Measurements from ENCODE around the gene GATA2.

GATA2 gene

GRCh38 chr3:128457937-128458336, 35.1 kb downstream of the GATA2 start:
- no peak for DNase-seq (ENCODE audit: insufficient read length, low spot score)
- no peak for FAIRE-seq
- TF ChIP-seq POLR2A (IDR thresholded peaks at IDR 0.05; ENCODE audit: low read depth, low read length) (no peak), TAF1 (IDR thresholded peaks at IDR 0.05; ENCODE audit: low read depth, low read length) (no peak), SPI1 (IDR thresholded peaks at IDR 0.05; ENCODE audit: low read depth, low read length) (no peak), POLR2AphosphoS5 (IDR thresholded peaks at IDR 0.05; ENCODE audit: low read depth, low read length) (no peak), POU2F2 (IDR thresholded peaks at IDR 0.05; ENCODE audit: low read depth, low read length) (no peak), PAX5 (IDR thresholded peaks at IDR 0.05; ENCODE audit: insufficient read depth, low read length, severe bottlenecking) (no peak)

- DNase-seq (ENCODE audit: insufficient read length, low spot score) (no peak), FAIRE-seq (no peak)
- TF ChIP-seq PAX5 (IDR thresholded peaks at IDR 0.05; ENCODE audit: insufficient read depth, low read length, severe bottlenecking) (no peak), POLR2AphosphoS5 (IDR thresholded peaks at IDR 0.05; ENCODE audit: low read depth, low read length) (no peak), POU2F2 (IDR thresholded peaks at IDR 0.05; ENCODE audit: low read depth, low read length) (no peak), SPI1 (IDR thresholded peaks at IDR 0.05; ENCODE audit: low read depth, low read length) (no peak), POLR2A (IDR thresholded peaks at IDR 0.05; ENCODE audit: low read depth, low read length) (no peak), TAF1 (IDR thresholded peaks at IDR 0.05; ENCODE audit: low read depth, low read length) (no peak)
Measured at GRCh38 chr3:128456776-128457715, 36.0 kb downstream of the GATA2 start.

GRCh38 chr3:128455786-128456748, 36.9 kb downstream of the GATA2 start:
- DNase-seq (ENCODE audit: insufficient read length, low spot score) (no peak), FAIRE-seq (no peak)
- TF ChIP-seq POU2F2 (IDR thresholded peaks at IDR 0.05; ENCODE audit: low read depth, low read length), result no peak
- no peak for TF ChIP-seq PAX5 (IDR thresholded peaks at IDR 0.05; ENCODE audit: insufficient read depth, low read length, severe bottlenecking)
- no peak for TF ChIP-seq SPI1 (IDR thresholded peaks at IDR 0.05; ENCODE audit: low read depth, low read length)
- no peak for TF ChIP-seq POLR2A (IDR thresholded peaks at IDR 0.05; ENCODE audit: low read depth, low read length)
- no peak for TF ChIP-seq POLR2AphosphoS5 (IDR thresholded peaks at IDR 0.05; ENCODE audit: low read depth, low read length)
- no peak for TF ChIP-seq TAF1 (IDR thresholded peaks at IDR 0.05; ENCODE audit: low read depth, low read length)

- DNase-seq (ENCODE audit: insufficient read length, low spot score) (no peak), FAIRE-seq (no peak)
- TF ChIP-seq POU2F2 (IDR thresholded peaks at IDR 0.05; ENCODE audit: low read depth, low read length), result no peak
- no peak for TF ChIP-seq PAX5 (IDR thresholded peaks at IDR 0.05; ENCODE audit: insufficient read depth, low read length, severe bottlenecking)
- no peak for TF ChIP-seq POLR2AphosphoS5 (IDR thresholded peaks at IDR 0.05; ENCODE audit: low read depth, low read length)
- TF ChIP-seq POLR2A (IDR thresholded peaks at IDR 0.05; ENCODE audit: low read depth, low read length), result no peak
- TF ChIP-seq TAF1 (IDR thresholded peaks at IDR 0.05; ENCODE audit: low read depth, low read length), result no peak
- no peak for TF ChIP-seq SPI1 (IDR thresholded peaks at IDR 0.05; ENCODE audit: low read depth, low read length)
Measured at GRCh38 chr3:128455116-128455515, 37.9 kb downstream of the GATA2 start.

GRCh38 chr3:128454310-128454618, 38.7 kb downstream of the GATA2 start:
- FAIRE-seq, result no peak
- TF ChIP-seq TAF1 (IDR thresholded peaks at IDR 0.05; ENCODE audit: low read depth, low read length), result no peak
- TF ChIP-seq SPI1 (IDR thresholded peaks at IDR 0.05; ENCODE audit: low read depth, low read length), result no peak
- TF ChIP-seq PAX5 (IDR thresholded peaks at IDR 0.05; ENCODE audit: insufficient read depth, low read length, severe bottlenecking), result no peak
- no peak for TF ChIP-seq POU2F2 (IDR thresholded peaks at IDR 0.05; ENCODE audit: low read depth, low read length)
- TF ChIP-seq POLR2A (IDR thresholded peaks at IDR 0.05; ENCODE audit: low read depth, low read length), result no peak
- TF ChIP-seq POLR2AphosphoS5 (IDR thresholded peaks at IDR 0.05; ENCODE audit: low read depth, low read length), result no peak
- DNase-seq (ENCODE audit: insufficient read length, low spot score), result no peak

GRCh38 chr3:128453501-128454309, 39.3 kb downstream of the GATA2 start:
- FAIRE-seq, result no peak
- TF ChIP-seq SPI1 (IDR thresholded peaks at IDR 0.05; ENCODE audit: low read depth, low read length) (no peak), POLR2AphosphoS5 (IDR thresholded peaks at IDR 0.05; ENCODE audit: low read depth, low read length) (no peak), PAX5 (IDR thresholded peaks at IDR 0.05; ENCODE audit: insufficient read depth, low read length, severe bottlenecking) (no peak), TAF1 (IDR thresholded peaks at IDR 0.05; ENCODE audit: low read depth, low read length) (no peak), POU2F2 (IDR thresholded peaks at IDR 0.05; ENCODE audit: low read depth, low read length) (no peak), POLR2A (IDR thresholded peaks at IDR 0.05; ENCODE audit: low read depth, low read length) (no peak)
- no peak for DNase-seq (ENCODE audit: insufficient read length, low spot score)

GRCh38 chr3:128452678-128453275, 40.2 kb downstream of the GATA2 start:
- FAIRE-seq, result no peak
- TF ChIP-seq SPI1 (IDR thresholded peaks at IDR 0.05; ENCODE audit: low read depth, low read length) (no peak), PAX5 (IDR thresholded peaks at IDR 0.05; ENCODE audit: insufficient read depth, low read length, severe bottlenecking) (no peak), POLR2A (IDR thresholded peaks at IDR 0.05; ENCODE audit: low read depth, low read length) (no peak), POLR2AphosphoS5 (IDR thresholded peaks at IDR 0.05; ENCODE audit: low read depth, low read length) (no peak), POU2F2 (IDR thresholded peaks at IDR 0.05; ENCODE audit: low read depth, low read length) (no peak), TAF1 (IDR thresholded peaks at IDR 0.05; ENCODE audit: low read depth, low read length) (no peak)

GRCh38 chr3:128452120-128452519, 40.9 kb downstream of the GATA2 start:
- DNase-seq (ENCODE audit: insufficient read length, low spot score), result no peak
- TF ChIP-seq POLR2A (IDR thresholded peaks at IDR 0.05; ENCODE audit: low read depth, low read length) (no peak), POLR2AphosphoS5 (IDR thresholded peaks at IDR 0.05; ENCODE audit: low read depth, low read length) (no peak), TAF1 (IDR thresholded peaks at IDR 0.05; ENCODE audit: low read depth, low read length) (no peak), PAX5 (IDR thresholded peaks at IDR 0.05; ENCODE audit: insufficient read depth, low read length, severe bottlenecking) (no peak), POU2F2 (IDR thresholded peaks at IDR 0.05; ENCODE audit: low read depth, low read length) (no peak), SPI1 (IDR thresholded peaks at IDR 0.05; ENCODE audit: low read depth, low read length) (no peak)
- no peak for FAIRE-seq

More at GRCh38 chr3:128452678-128453275, 40.2 kb downstream of the GATA2 start:
- DNase-seq (ENCODE audit: insufficient read length, low spot score), result no peak

Data from GM12891 (cell line).